Sciatic nerve (tissue), 2 donors: ENCODE results near the gene LSM7. TPM values are rescaled to one million over a fixed set of nuclear protein-coding genes. Genes with fewer than 3 reads are reported as not detected.
A peak's percentile ranks its signal among the peaks of the same experiment; 100 is the strongest.
"Not testable (repeated sequence)": the region's sequence is repeated elsewhere in the genome, so short reads cannot be mapped to it uniquely, and the experiment has no call there.

Experiments used
- ATAC-seq: fragments of 200-7000 bp; cut with Tn5 transposase; one replicate; pipeline ENCODE4 v1.9.1; 2020; ENCODE audit warnings: mild to moderate bottlenecking, moderate library complexity
- DNase-seq: peaks from one replicate; pipeline ENCODE4 v3.0.0-alpha.2; 2020; ENCODE audit warnings: low spot score
- intact Hi-C: fragments of 100-400 bp; cut with DNase I; formaldehyde crosslinking; loops from one replicate; pipeline ENCODE4 v1.14.2; 2022
- total RNA-seq: library from RNA; stranded (reverse); fragmentation: NEBNext Ultra II Directional; extraction: Animal tissue kit (Norgen Biotek cat#: 25700); gene quantifications from one replicate; pipeline ENCODE4 v1.2.1, GENCODE V29; 2021
- donor health status: DM: no; HTN: no; CAD: no.
- donor health status: DM: no; HTN: no; CAD: no.

The LSM7 gene
- total RNA-seq, 1 donor from 2014 or later: 46.9 TPM

GRCh38 chr19:2288338-2288817 lies 40.0 kb downstream of the LSM7 start:
- ATAC-seq (peak; percentile 9), DNase-seq (no peak)
- intact Hi-C loops: no loop called here

GRCh38 chr19:2287585-2288337 lies 40.6 kb downstream of the LSM7 start:
- intact Hi-C loops: no loop called here
- no peak for DNase-seq
- peak; percentile 12 for ATAC-seq

- ATAC-seq (no peak), DNase-seq (no peak)
- intact Hi-C loops: no loop called here
Measured at GRCh38 chr19:2286402-2287140, 41.8 kb downstream of the LSM7 start.

GRCh38 chr19:2283835-2284507 lies 44.4 kb downstream of the LSM7 start:
- DNase-seq: no peak
- intact Hi-C loops: no loop called here
- no peak for ATAC-seq

GRCh38 chr19:2282862-2283237 lies 45.5 kb downstream of the LSM7 start:
- ATAC-seq: no peak
- no peak for DNase-seq
- intact Hi-C loops: no loop called here

- ATAC-seq (peak; percentile 90), DNase-seq (peak; percentile 81)
- intact Hi-C loops: no loop called here
Measured at GRCh38 chr19:2282062-2282861, 46.1 kb downstream of the LSM7 start, which contains the start of gene PEAK3. PEAK3 (minus strand) TSS chr19:2282175; CDS start chr19:2280931, 1,244 bp downstream.

GRCh38 chr19:2281265-2282061 lies 46.9 kb downstream of the LSM7 start:
- peak; percentile 3 for ATAC-seq
- intact Hi-C loops, DNase-seq: not testable (repeated sequence)

GRCh38 chr19:2280633-2281264 lies 47.6 kb downstream of the LSM7 start:
- DNase-seq (no peak), ATAC-seq (no peak)
- intact Hi-C loops: no loop called here

- ATAC-seq (no peak), DNase-seq (no peak)
- intact Hi-C loops: loop anchor here (10.0 kb wide), 1 partner anchor 106 kb away; no protein-coding TSS in a partner anchor
Measured at GRCh38 chr19:2278459-2279158, 49.8 kb downstream of the LSM7 start.

- DNase-seq: no peak
- intact Hi-C loops: loop anchor here (10.0 kb wide), 1 partner anchor 108 kb away; no protein-coding TSS in a partner anchor
- ATAC-seq: no peak
Measured at GRCh38 chr19:2277138-2277537, 51.2 kb downstream of the LSM7 start.

- DNase-seq: no peak
- no peak for ATAC-seq
- intact Hi-C loops: loop anchor here (10.0 kb wide), 1 partner anchor 108 kb away; no protein-coding TSS in a partner anchor
Measured at GRCh38 chr19:2276429-2276986, 51.9 kb downstream of the LSM7 start.

- no peak for DNase-seq
- intact Hi-C loops: loop anchor here (10.0 kb wide), 1 partner anchor 109 kb away; no protein-coding TSS in a partner anchor
- ATAC-seq: peak; percentile 4
Measured at GRCh38 chr19:2275588-2276428, 52.6 kb downstream of the LSM7 start.

GRCh38 chr19:2274931-2275535 lies 53.4 kb downstream of the LSM7 start:
- intact Hi-C loops: loop anchor here (5.0 to 10.0 kb wide), 2 partner anchors 110 to 118 kb away; no protein-coding TSS in a partner anchor
- ATAC-seq (peak; percentile 36), DNase-seq (peak; percentile 76)

- no peak for DNase-seq
- no peak for ATAC-seq
- intact Hi-C loops: loop anchor here (5.0 to 10.0 kb wide), 2 partner anchors 111 to 117 kb away; no protein-coding TSS in a partner anchor
Measured at GRCh38 chr19:2274185-2274711, 54.1 kb downstream of the LSM7 start.
